Endodermal cell (in vitro differentiated cells): ENCODE results near the gene LRRC70. TPM values are rescaled to one million over a fixed set of nuclear protein-coding genes. Genes with fewer than 3 reads are reported as not detected.

Source experiments
- DNase-seq: peaks from one replicate; pipeline ENCODE4 v3.0.0-alpha.2; 2017
- H3K27ac ChIP-seq: 2 replicates; pipeline ENCODE4 v1.5.1; 2013; ENCODE audit warnings: mild to moderate bottlenecking, low read depth, low read length, moderate library complexity
- H3K27me3 ChIP-seq: 2 replicates; pipeline ENCODE4 v1.6.1; 2013; ENCODE audit warnings: mild to moderate bottlenecking, low read length, moderate library complexity; ENCODE audit not compliant: insufficient read depth, control insufficient read depth, poor library complexity, severe bottlenecking
- H3K36me3 ChIP-seq: 2 replicates; pipeline ENCODE4 v1.7.0; 2013; ENCODE audit warnings: mild to moderate bottlenecking, low read length, moderate library complexity; ENCODE audit not compliant: control insufficient read depth, insufficient read depth
- H3K4me1 ChIP-seq: one replicate; pipeline ENCODE4 v1.7.0; 2013; ENCODE audit warnings: low read length; ENCODE audit not compliant: control insufficient read depth, insufficient read depth
- H3K4me3 ChIP-seq: 2 replicates; pipeline ENCODE4 v1.5.1; 2013; ENCODE audit warnings: mild to moderate bottlenecking, low read length, moderate library complexity
- H3K9ac ChIP-seq: 2 replicates; pipeline ENCODE4 v1.6.1; 2013; ENCODE audit warnings: mild to moderate bottlenecking, low read length, moderate library complexity; ENCODE audit not compliant: poor library complexity, severe bottlenecking; ENCODE audit errors: extremely low read depth
- H3K9me3 ChIP-seq: 2 replicates; pipeline ENCODE4 v1.6.1; 2013; ENCODE audit warnings: mild to moderate bottlenecking, low read length, moderate library complexity; ENCODE audit not compliant: control insufficient read depth
- H3K27ac Mint-ChIP-seq: 2 replicates; pipeline ENCODE4 v1.8.0; 2020; ENCODE audit warnings: mixed read lengths
- H3K27me3 Mint-ChIP-seq: 2 replicates; pipeline ENCODE4 v1.8.0; 2021; ENCODE audit warnings: mild to moderate bottlenecking, mixed read lengths; ENCODE audit not compliant: insufficient read depth
- H3K36me3 Mint-ChIP-seq: 2 replicates; pipeline ENCODE4 v1.8.0; 2020; ENCODE audit warnings: low read depth, mixed read lengths
- H3K4me1 Mint-ChIP-seq: 2 replicates; pipeline ENCODE4 v1.8.0; 2020; ENCODE audit warnings: mixed read lengths
- H3K4me3 Mint-ChIP-seq: 2 replicates; pipeline ENCODE4 v1.8.0; 2020; ENCODE audit warnings: mild to moderate bottlenecking, moderate library complexity, mixed read lengths
- H3K9me3 Mint-ChIP-seq: 2 replicates; pipeline ENCODE4 v1.8.0; 2020; ENCODE audit warnings: mild to moderate bottlenecking, mixed read lengths
- CTCF ChIP-seq: fragments of 200-600 bp; sonication (generic); conservative IDR thresholded peaks from 2 replicates; pipeline ENCODE4 v1.5.0; 2021; ENCODE audit warnings: antibody characterized with exemption, mild to moderate bottlenecking
- WGBS, 2 experiments: methylation state at CpG; one replicate each; pipeline versions ENCODE4 v1.1.5 to v1.1.7; 2013; ENCODE audit warnings: missing lambda C conversion rate in 2 of 2, mixed read lengths in 1 of 2; ENCODE audit not compliant: insufficient coverage in 1 of 2, insufficient read length in 1 of 2; 5-methylcytosine and 5-hydroxymethylcytosine counted together
- total RNA-seq, 2 donors: library from RNA; stranded (reverse); fragmentation: NEBNext Ultra II Directional in 1 of 2; extraction: Animal tissue kit (Norgen Biotek cat#: 25700) in 1 of 2; gene quantifications; 2 replicates in 1 of 2; 3 replicates in 1 of 2; pipeline ENCODE4 v1.2.1, GENCODE V29; 2021

LRRC70 gene
- total RNA-seq, 2 donors from 2014 or later: 1.4 TPM

GRCh38 chr5:62626534-62626933 lies 47.9 kb downstream of the LRRC70 start:
- 62% methylated on average over 2 of the region's 2 CpGs; no CpG with 5 or more reads in 1 of the 2 experiments for WGBS, 2 experiments
- no peaks in the 10 kb centered on the region for H3K4me1 ChIP-seq
- no peak overlapping the region for H3K4me3 Mint-ChIP-seq
- H3K27me3 Mint-ChIP-seq: no peaks in the 10 kb centered on the region
- no peak overlapping the region for H3K27ac ChIP-seq
- H3K36me3 Mint-ChIP-seq: peaks cover 16% of the 10 kb centered on the region
- H3K27me3 ChIP-seq: no peaks in the 10 kb centered on the region
- no peaks in the 10 kb centered on the region for H3K9me3 ChIP-seq
- peaks cover 26% of the 10 kb centered on the region for H3K36me3 ChIP-seq
- TF ChIP-seq CTCF: no peak
- peaks cover 7% of the 10 kb centered on the region for H3K4me1 Mint-ChIP-seq
- no peak overlapping the region for H3K4me3 ChIP-seq
- H3K27ac Mint-ChIP-seq: no peak overlapping the region
- no peak for DNase-seq
- H3K9me3 Mint-ChIP-seq: no peaks in the 10 kb centered on the region
- H3K9ac ChIP-seq: no peak overlapping the region

GRCh38 chr5:62627121-62627520 lies 48.5 kb downstream of the LRRC70 start:
- Histone ChIP-seq H3K36me3 (peaks cover 26% of the 10 kb centered on the region), H3K9me3 (no peaks in the 10 kb centered on the region), H3K27ac (no peak overlapping the region), H3K27me3 (no peaks in the 10 kb centered on the region), H3K9ac (no peak overlapping the region), H3K4me3 (no peak overlapping the region), H3K4me1 (no peaks in the 10 kb centered on the region)
- DNase-seq: no peak
- H3K27me3 Mint-ChIP-seq: no peaks in the 10 kb centered on the region
- no peak overlapping the region for H3K4me3 Mint-ChIP-seq
- 54 to 79% methylated on average over 2 to 3 of the region's 3 CpGs for WGBS, 2 experiments
- peaks cover 7% of the 10 kb centered on the region for H3K4me1 Mint-ChIP-seq
- H3K9me3 Mint-ChIP-seq: no peaks in the 10 kb centered on the region
- no peak for TF ChIP-seq CTCF
- peaks cover 18% of the 10 kb centered on the region for H3K36me3 Mint-ChIP-seq
- H3K27ac Mint-ChIP-seq: no peak overlapping the region

GRCh38 chr5:62627901-62628300 lies 49.3 kb downstream of the LRRC70 start:
- DNase-seq: no peak
- Histone ChIP-seq H3K27ac (no peak overlapping the region), H3K4me3 (no peak overlapping the region), H3K27me3 (no peaks in the 10 kb centered on the region), H3K4me1 (no peaks in the 10 kb centered on the region), H3K9ac (no peak overlapping the region), H3K36me3 (peaks cover 26% of the 10 kb centered on the region), H3K9me3 (no peaks in the 10 kb centered on the region)
- peaks cover 18% of the 10 kb centered on the region for H3K36me3 Mint-ChIP-seq
- peaks cover 7% of the 10 kb centered on the region for H3K4me1 Mint-ChIP-seq
- H3K27me3 Mint-ChIP-seq: no peaks in the 10 kb centered on the region
- no peaks in the 10 kb centered on the region for H3K9me3 Mint-ChIP-seq
- 89 to 91% methylated on average over 5 of the region's 5 CpGs for WGBS, 2 experiments
- TF ChIP-seq CTCF: no peak
- no peak overlapping the region for H3K4me3 Mint-ChIP-seq
- H3K27ac Mint-ChIP-seq: no peak overlapping the region

Other genes with a start within 250 kb of the LRRC70 start
- 10 to 100 TPM; 22.7 to 25.6 TPM for gene DIMT1, start 174.9 kb upstream of the LRRC70 start, total RNA-seq
- gene IPO11, start 166.1 kb upstream of the LRRC70 start, total RNA-seq: 10 to 100 TPM; 51.6 to 55.8 TPM